Measurements from ENCODE around the gene WDR43. TPM values are rescaled to one million over a fixed set of nuclear protein-coding genes. Genes with fewer than 3 reads are reported as not detected.

Gene WDR43
- total RNA-seq, 4 donors from 2014 or later = 15.8 to 399 (median 46.0) TPM

GRCh38 chr2:28869494-28870145 lies 24.8 kb upstream of the WDR43 start:
- H3K9me3 ChIP-seq = no peaks in the 10 kb centered on the region
- peak; percentile 28 for DNase-seq
- H3K4me3 ChIP-seq = peak overlapping the region; percentile 66 to 93 (median 82)
- intact Hi-C loops (cut with DNase I; ENCODE audit: low total_unique reads) = no loop called here
- no peaks in the 10 kb centered on the region for H3K27me3 ChIP-seq
- 1 to 2% methylated on average over 7 to 29 of the region's 29 CpGs for WGBS, 2 donors (ENCODE audit: low coverage in 1 of 2)
- H3K36me3 ChIP-seq = no peaks in the 10 kb centered on the region
- H3K4me1 ChIP-seq = peaks cover 14 to 37% (median 27%) of the 10 kb centered on the region in 4 donors
- TF ChIP-seq CTCF (IDR thresholded peaks at IDR 0.05) (no peak), POLR2A (IDR thresholded peaks at IDR 0.05) (no peak), EP300 (IDR thresholded peaks at IDR 0.05; ENCODE audit: low read depth) (no peak), POLR2AphosphoS5 (IDR thresholded peaks at IDR 0.05) (no peak)
- in situ Hi-C loops (cut with MboI; ENCODE audit: low pct_ligation_motif_present in 1 of 4, low pct_unique_long_range_greater_than_20kb in 1 of 4, low sequenced_read_pairs in 3 of 4) = no loop called here
- peak overlapping the region; percentile 77 to 88 (median 82) for H3K27ac ChIP-seq

GRCh38 chr2:28870146-28870891 lies 24.1 kb upstream of the WDR43 start, which contains the start of gene TRMT61B:
TRMT61B (minus strand) TSS chr2:28870309; CDS start chr2:28870277, 32 bp downstream.
- Histone ChIP-seq H3K9me3 (no peaks in the 10 kb centered on the region), H3K4me3 (peak within 1 kb of the TSS; percentile 66 to 93 (median 82)), H3K27me3 (no peaks in the 10 kb centered on the region), H3K36me3 (no peaks in the 10 kb centered on the region), H3K27ac (peak within 1 kb of the TSS; percentile 77 to 88 (median 82)), H3K4me1 (peaks cover 14 to 34% (median 27%) of the 10 kb centered on the region in 4 donors)
- intact Hi-C loops (cut with DNase I; ENCODE audit: low total_unique reads) (no loop called here), in situ Hi-C loops (cut with MboI; ENCODE audit: low pct_ligation_motif_present in 1 of 4, low pct_unique_long_range_greater_than_20kb in 1 of 4, low sequenced_read_pairs in 3 of 4) (no loop called here)
- TF ChIP-seq POLR2AphosphoS5 (IDR thresholded peaks at IDR 0.05) = peak; percentile 87 to 90 (median 89)
- TF ChIP-seq CTCF (IDR thresholded peaks at IDR 0.05) = peak in 1 of 5 experiments; percentile 10
- no peak for TF ChIP-seq EP300 (IDR thresholded peaks at IDR 0.05; ENCODE audit: low read depth)
- TF ChIP-seq POLR2A (IDR thresholded peaks at IDR 0.05) = peak; percentile 83
- peak; percentile 97 for DNase-seq
- 1% methylated on average over 45 of the region's 57 CpGs; no CpG with 5 or more reads in 1 of the 2 donors for WGBS, 2 donors (ENCODE audit: low coverage in 1 of 2)

- DNase-seq = no peak
- Histone ChIP-seq H3K4me3 (no peak overlapping the region), H3K27ac (no peak overlapping the region), H3K4me1 (peaks cover 14 to 32% (median 27%) of the 10 kb centered on the region in 4 donors), H3K27me3 (peaks cover 10% of the 10 kb centered on the region), H3K9me3 (no peaks in the 10 kb centered on the region), H3K36me3 (no peaks in the 10 kb centered on the region)
- intact Hi-C loops (cut with DNase I; ENCODE audit: low total_unique reads) = no loop called here
- WGBS, 2 donors (ENCODE audit: low coverage in 1 of 2) = 82 to 86% methylated on average over 2 to 3 of the region's 3 CpGs
- in situ Hi-C loops (cut with MboI; ENCODE audit: low pct_ligation_motif_present in 1 of 4, low pct_unique_long_range_greater_than_20kb in 1 of 4, low sequenced_read_pairs in 3 of 4) = no loop called here
- no peak for TF ChIP-seq EP300 (IDR thresholded peaks at IDR 0.05; ENCODE audit: low read depth)
- TF ChIP-seq POLR2AphosphoS5 (IDR thresholded peaks at IDR 0.05) = no peak
- no peak for TF ChIP-seq POLR2A (IDR thresholded peaks at IDR 0.05)
- no peak for TF ChIP-seq CTCF (IDR thresholded peaks at IDR 0.05)
These were observed 22.8 kb upstream of the WDR43 start for GRCh38 chr2:28871620-28872019.

GRCh38 chr2:28880193-28880592 lies 14.3 kb upstream of the WDR43 start:
- H3K4me3 ChIP-seq = no peak overlapping the region
- intact Hi-C loops (cut with DNase I; ENCODE audit: low total_unique reads) (no loop called here), in situ Hi-C loops (cut with MboI; ENCODE audit: low pct_ligation_motif_present in 1 of 4, low pct_unique_long_range_greater_than_20kb in 1 of 4, low sequenced_read_pairs in 3 of 4) (loop anchor here in 1 of 4 donors (25.0 kb wide), 1 partner anchor 293 kb away; no protein-coding TSS in a partner anchor)
- no peaks in the 10 kb centered on the region for H3K36me3 ChIP-seq
- 89 to 90% methylated on average over 1 of the region's 1 CpG for WGBS, 2 donors (ENCODE audit: low coverage in 1 of 2)
- DNase-seq = no peak
- H3K27ac ChIP-seq = no peak overlapping the region
- no peaks in the 10 kb centered on the region for H3K4me1 ChIP-seq
- H3K27me3 ChIP-seq = peaks cover 21% of the 10 kb centered on the region
- H3K9me3 ChIP-seq = no peaks in the 10 kb centered on the region
- no peak for TF ChIP-seq CTCF (IDR thresholded peaks at IDR 0.05)
- TF ChIP-seq EP300 (IDR thresholded peaks at IDR 0.05; ENCODE audit: low read depth) = no peak
- TF ChIP-seq POLR2AphosphoS5 (IDR thresholded peaks at IDR 0.05) = no peak
- no peak for TF ChIP-seq POLR2A (IDR thresholded peaks at IDR 0.05)

All from transverse colon (tissue), 4 donors.